COLO668 (cell line): ENCODE data around the gene TMEM132C.
"Not testable (repeated sequence)": the region's sequence is repeated elsewhere in the genome, so short reads cannot be mapped to it uniquely, and the experiment has no call there.

Experiments used
- DNase-seq: peaks from one replicate; lab custom pipeline; 2025; ENCODE audit not compliant: unreplicated experiment; lab: John Stamatoyannopoulos, UW

Gene TMEM132C

DNA sequence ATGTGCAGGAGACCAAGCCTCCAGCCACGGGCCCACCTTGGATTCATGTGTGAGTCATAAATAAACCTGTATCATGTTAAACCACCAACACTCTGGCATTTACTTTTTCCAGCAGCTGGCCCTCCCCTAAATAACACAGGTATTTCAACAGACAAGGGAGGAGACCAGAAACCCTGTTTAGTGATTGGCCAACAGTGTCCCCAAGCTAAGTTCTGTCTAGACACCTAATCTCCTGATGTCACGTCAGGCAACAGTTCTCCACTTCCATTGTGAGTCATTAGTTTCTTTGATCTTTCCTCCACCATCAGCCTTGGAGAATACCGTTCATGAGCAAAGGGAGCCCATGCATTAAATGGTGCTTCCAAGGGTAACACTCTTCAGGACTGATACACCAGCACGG lies 196.9 kb downstream of the TMEM132C start:
- no peak for DNase-seq

DNA sequence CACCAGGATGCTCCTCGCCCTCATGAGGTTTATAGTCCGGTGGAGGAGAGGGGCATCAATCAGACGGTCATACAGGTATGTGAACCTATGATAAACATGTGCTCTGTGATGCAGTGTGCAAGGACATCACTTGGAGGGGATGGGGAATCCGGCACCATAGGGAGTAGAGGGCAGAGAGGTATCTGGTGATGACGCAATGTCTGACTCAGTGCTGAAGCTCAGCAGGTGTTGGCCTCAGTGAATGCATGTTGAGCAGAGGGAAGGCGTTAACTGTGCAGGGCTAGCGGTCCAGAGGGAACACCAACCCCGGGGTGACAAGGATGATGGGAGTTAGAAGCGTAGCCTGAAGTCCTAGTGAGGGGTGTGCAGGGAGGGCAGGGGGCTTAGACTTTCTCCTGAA lies 200.9 kb downstream of the TMEM132C start:
- DNase-seq: no peak

GRCh38 chr12:128468926-128469325 lies 202.0 kb downstream of the TMEM132C start:
- DNase-seq: no peak

GRCh38 chr12:128471491-128471890 lies 204.5 kb downstream of the TMEM132C start:
- no peak for DNase-seq

DNA sequence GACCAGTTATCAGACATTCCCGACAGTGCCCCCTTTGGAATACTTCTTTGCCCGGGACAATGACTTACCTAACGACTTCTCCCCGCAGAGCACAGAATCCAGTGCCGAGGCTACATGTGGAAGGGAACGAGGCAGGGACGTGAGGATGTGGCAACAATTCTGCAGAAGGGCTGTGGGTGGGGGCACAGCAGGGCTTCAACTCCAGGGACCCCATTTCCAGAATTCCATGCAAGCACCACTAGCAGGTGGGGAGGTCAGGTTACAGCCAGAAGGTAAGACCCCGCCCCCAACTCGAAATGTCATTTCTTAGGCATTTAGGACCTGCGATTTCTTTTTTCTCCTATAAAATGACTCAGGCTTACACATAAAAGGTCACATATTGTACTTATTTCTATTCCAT lies 207.9 kb downstream of the TMEM132C start:
- no peak for DNase-seq

- no peak for DNase-seq
Observed at GRCh38 chr12:128476266-128476665, 209.3 kb downstream of the TMEM132C start.

- DNase-seq: no peak
Observed at GRCh38 chr12:128483526-128484255, 216.7 kb downstream of the TMEM132C start.

DNA sequence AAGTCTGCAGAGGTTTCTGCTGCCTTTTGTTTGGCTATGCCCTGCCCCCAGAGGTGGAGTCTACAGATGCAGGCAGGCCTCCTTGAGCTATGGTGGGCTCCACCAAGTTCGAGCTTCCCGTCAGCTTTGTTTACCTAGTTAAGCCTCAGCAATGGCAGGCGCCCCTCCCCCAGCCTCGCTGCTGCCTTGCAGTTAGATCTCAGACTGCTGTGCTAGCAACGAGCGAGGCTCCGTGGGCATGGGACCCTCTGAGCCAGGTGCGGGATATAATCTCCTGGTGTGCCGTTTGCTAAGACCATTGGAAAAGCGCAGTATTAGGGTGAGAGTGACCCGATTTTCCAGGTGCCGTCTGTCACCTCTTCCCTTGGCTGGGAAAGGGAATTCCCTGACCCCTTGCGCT lies 230.4 kb downstream of the TMEM132C start:
- not testable (repeated sequence) for DNase-seq

DNA sequence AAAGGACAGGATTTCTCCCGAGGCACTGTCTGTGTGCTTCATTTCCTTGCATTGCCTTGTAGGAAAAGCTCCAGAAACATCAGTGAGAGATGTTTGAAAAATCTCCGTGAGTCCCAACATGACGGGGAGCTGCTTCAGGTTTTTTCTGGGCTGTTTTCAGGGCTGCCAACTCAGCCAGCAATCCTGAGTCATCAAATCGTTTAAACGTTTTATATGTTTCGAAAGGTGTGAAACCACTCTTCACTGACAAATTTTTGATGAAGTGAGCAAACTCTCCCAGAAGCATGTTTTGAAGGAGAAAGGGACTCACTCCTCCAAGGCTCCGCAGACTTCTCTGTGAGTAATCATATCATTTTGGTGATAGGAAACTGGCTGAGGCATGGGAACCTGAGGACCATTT lies 240.5 kb downstream of the TMEM132C start:
- DNase-seq: no peak

DNA sequence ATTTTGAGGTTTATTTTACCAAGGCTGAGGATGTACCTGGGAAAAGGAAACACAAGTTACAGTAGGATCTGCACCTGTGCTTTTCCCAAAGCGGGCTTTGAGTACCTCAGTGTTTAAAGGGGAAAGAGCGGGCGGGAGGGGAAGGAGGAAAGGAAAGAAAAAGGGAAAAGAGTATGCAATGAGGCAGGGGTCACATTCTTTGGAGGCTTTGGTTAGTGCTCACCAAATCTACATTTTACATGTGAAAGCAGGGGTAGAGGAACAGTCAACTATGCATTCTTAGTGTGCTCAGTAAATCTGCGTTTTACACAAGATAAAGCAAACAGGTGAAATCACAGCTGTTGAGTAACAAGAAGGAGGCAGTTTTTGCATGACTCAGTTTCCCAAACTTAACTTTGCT lies 242.2 kb downstream of the TMEM132C start:
- no peak for DNase-seq

DNA sequence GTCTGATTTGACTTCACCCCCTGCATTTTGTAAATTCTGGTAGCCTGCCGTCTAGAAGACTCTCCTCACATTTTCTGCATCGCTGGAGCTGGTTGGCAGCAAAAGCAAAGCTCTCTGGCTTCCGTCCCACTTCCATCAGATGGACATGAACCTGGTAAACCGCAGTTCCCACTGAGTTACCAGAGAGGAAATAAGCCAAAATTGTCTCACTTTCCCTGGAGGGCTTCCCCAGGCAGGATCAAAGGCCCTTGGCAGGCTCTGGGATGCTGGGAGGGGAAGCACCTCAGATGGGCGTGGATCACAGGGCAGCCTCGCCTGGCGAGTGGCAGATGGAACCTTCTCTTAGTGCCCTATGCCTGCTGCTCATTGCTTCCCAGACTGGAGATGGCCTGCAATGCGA lies 243.5 kb downstream of the TMEM132C start:
- no peak for DNase-seq

GRCh38 chr12:128513331-128513730 lies 246.4 kb downstream of the TMEM132C start:
- DNase-seq: no peak

GRCh38 chr12:128513831-128514230 lies 246.9 kb downstream of the TMEM132C start:
- no peak for DNase-seq

- no peak for DNase-seq
Observed at GRCh38 chr12:128518644-128519043, 251.7 kb downstream of the TMEM132C start.

DNA sequence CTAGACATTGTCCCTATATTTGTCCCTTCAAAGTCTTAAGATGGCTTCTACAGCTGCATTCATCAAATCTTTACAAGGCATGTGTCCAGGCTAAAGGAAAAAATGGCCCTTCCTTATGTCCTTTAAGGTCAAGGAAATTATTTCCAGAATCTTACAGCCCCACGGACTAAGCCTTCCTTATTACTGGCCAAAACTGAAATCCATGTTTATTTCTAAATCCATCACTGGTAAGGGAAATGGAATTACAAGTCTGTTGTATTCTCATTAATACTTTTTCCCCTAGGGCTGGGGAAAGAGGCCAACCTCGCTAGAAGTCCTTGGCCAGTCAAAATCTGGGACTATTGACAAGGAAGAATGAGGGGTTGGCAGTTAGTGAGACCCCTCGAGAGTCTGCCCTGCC lies 252.5 kb downstream of the TMEM132C start:
- DNase-seq: no peak

DNA sequence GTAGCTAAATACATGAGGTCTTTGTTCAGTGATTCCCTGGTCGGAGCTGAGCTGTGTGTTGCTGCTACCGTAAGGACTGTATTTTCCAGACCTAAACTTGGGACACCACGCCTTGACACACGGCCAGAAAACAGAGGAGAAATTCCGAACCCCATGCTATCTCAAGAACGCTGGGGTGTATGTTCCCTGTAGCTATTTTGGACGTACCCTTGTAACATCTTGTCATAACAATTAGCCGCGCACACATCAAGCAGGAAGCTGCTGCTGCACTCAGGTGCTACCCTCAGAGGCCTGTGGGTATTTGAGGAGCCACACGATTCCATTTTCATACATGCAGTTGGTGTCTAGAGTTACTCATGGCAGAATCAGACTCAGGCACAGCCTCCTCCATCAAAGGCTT lies 255.0 kb downstream of the TMEM132C start:
- no peak for DNase-seq

GRCh38 chr12:128524439-128524838 lies 257.5 kb downstream of the TMEM132C start:
- no peak for DNase-seq

DNA sequence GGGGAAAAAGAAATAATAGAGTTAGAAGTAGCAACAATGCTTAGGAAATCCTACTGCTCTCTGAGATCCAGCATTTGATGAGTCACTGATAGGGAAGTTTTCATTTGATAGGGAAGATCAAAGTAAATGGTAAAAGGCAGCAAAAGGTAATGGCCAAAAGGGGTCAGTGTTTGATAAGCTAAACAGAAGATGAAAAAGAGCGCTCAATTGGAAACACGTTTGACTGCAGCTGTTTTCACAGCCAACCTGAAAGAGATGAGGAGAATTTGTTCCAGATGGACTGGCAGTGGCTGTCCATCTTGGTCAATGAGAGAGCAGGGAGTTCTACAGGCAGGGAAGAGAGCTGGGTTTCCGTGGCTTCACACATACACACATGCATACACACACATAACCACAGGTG lies 264.2 kb downstream of the TMEM132C start:
- DNase-seq: no peak

DNA sequence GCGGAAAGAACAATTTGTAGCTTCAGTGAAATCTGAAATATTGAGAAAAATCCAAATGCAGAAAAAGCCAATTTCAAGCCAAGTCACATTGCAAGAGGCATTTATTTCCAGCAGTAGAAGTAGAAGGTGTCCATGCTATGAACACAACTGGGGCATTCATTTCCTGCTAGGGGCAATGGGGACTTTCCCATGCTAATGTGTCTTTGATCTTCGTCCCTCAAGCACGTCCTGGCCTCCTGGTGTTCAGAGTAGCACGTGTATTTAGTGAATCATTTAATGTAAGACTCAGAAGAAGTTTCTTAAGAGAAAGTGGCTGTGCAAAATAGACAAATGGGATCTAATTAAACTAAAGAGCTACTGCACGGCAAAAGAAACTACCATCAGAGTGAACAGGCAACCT lies 267.9 kb downstream of the TMEM132C start:
- no peak for DNase-seq

- no peak for DNase-seq
Observed at GRCh38 chr12:128536810-128537209, 269.8 kb downstream of the TMEM132C start.

DNA sequence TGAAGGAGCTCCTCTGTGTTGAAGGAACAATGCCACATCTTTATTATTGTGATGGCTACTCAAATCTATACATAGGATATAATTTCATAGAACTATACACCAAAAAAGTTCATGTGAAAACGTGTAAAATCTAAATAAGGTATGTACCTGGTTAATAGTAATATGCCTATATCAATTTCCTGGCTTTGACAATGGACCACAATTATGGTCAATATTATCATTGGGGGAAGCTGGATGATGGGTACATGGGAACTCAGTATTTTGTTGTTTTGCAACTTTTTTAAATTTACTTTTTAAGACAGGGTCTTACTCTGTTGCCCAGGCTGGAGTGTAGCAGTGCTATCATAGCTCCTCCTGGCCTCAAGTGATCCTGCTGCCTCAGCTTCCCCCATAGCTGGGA lies 270.7 kb downstream of the TMEM132C start:
- no peak for DNase-seq

DNA sequence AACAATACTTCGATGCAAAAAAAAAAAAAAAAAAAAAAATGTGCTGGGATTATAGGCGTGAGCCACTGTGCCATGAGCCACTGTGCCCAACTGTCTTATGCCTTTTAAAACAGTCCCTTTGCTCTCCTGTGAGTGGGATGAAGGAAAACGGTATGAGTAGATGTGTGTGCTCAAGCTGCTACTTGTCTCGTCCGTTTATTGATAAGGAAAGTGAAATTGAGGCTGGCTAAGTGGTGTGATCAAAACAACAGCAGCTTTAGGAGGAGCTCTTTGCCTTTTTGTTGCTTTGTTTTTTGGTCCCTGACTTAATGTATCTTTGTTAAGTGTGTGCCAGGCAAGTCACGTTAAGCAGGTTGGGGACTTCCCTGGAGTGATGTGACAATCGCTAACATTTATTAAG lies 275.9 kb downstream of the TMEM132C start:
- no peak for DNase-seq

DNA sequence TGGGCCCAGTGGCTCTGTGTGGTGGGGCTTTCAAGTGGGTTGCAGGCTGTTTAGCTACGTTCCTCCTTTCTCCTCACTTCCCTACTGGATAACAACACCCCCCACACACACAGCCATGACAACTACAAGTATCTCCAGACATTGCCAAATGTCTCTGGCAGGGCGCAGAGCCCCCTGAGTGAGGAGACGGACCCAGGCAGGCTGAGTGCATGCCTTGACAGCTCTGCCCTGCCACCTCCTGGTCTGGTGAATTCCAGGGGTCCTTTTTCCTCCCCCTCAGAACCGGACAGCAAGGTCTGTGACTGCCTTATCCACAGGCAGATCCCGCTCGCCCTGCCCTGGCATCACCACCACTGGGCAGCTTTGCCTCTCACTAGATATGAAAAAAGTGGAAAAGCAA lies 276.5 kb downstream of the TMEM132C start:
- DNase-seq: no peak
